HG03095 (cell line): ENCODE results near the gene ANP32E.
"Not testable (repeated sequence)": the region's sequence is repeated elsewhere in the genome, so short reads cannot be mapped to it uniquely, and the experiment has no call there.

Source experiments
- ATAC-seq: cut with Tn5 transposase; IDR thresholded peaks from one replicate; pipeline ENCODE4 v1.9.1; 2021; ENCODE audit warnings: moderate library complexity; ENCODE audit not compliant: unreplicated experiment

ANP32E gene

GRCh38 chr1:150257624-150258585, 22.0 kb upstream of the ANP32E start, which contains the start of gene CA14:
CA14 (plus strand) TSS chr1:150257774; CDS start chr1:150258129, 355 bp downstream.
- ATAC-seq: no peak

DNA sequence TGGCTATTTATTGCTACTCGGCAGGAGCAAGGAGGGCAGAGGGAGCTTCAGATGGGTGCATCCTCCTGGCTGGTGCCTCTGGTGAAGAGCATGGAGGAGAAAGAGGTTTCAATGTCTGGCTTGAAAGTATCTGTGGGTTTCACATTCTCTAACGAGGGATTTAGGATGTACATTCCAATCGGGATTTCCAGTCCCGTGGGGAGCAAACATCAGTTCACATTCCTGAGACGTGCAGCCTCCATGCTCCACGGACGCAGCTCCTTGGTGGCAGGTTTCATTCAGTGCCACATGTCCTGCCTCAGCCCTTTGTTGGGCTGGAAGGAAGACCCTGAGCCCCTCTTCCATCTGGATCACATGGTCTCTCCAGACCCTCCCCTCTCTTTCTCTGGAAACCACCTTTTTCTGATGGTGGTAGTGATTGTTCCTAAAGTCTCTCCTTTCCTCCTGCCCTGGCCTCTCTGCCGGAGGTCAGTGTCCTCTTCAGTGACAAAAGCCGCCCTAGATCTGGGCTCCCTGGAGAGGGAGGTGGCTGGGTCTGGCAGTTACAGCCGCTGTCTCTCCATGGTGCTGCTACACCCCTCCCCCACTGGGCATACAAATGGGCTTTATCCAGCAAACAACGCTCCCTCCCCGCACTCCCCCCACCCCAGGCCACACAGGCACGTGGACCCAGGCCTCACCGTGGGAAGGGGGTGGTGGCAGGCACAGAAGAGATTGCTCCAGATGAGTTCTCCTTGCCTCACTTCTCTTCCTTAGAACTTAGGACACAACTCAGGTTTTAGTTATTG, 20.8 kb upstream of the ANP32E start:
- ATAC-seq: no peak

- ATAC-seq: no peak
Observed at GRCh38 chr1:150256198-150256553, 20.3 kb upstream of the ANP32E start.

DNA sequence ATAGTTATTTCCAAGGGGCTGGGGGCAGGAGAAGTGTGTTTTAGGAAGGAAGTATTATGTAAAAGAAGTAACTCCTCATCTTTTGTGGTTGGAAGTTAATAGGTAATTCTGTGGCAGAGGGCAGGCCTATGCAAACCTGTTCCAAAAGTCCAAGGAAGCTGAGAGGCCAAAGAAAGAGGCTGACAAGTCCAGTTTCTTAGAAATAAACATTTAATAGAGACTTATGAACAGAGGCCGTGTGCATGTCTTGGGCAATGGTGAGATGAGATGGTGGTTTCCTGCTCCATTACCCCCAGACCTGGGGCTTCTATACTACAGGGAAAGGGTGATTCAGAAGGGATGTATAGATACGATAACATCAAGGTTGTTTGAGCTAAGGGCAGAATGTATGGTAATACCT, 14.0 kb upstream of the ANP32E start:
- no peak for ATAC-seq

- no peak for ATAC-seq
Observed at GRCh38 chr1:150243003-150243402, 7.1 kb upstream of the ANP32E start.

GRCh38 chr1:150237746-150238145, 1.8 kb upstream of the ANP32E start:
- ATAC-seq: no peak

GRCh38 chr1:150237176-150237575, 1.3 kb upstream of the ANP32E start:
- not testable (repeated sequence) for ATAC-seq

DNA sequence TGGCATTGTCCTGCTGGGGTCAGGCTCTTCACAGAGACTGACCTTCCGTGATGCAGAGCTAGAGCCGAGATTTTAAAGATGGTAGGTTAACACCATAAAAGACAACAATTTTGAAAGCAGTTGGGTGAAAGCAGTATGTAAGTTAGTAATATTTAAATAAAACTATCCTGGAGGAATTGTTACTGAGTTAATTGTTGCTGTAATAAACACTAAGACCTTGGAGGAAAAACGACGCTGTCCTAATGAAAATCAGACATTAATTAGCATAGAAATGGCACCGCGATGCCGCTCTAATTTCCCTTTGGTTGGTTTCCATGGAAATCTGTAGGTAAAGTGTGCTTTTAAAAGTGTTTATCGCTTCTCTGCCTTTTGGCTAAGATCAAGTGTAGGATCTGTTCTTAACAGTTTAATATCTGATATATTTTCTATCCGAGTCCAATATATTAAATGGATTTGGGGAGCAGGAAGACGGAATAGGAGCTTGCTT, 745 bp upstream of the ANP32E start:
- ATAC-seq: no peak

GRCh38 chr1:150235294-150235851, 539 bp downstream of the ANP32E start:
- no peak for ATAC-seq

GRCh38 chr1:150234566-150235293, 1.2 kb downstream of the ANP32E start:
- peak; percentile 49 for ATAC-seq

- no peak for ATAC-seq
Observed at GRCh38 chr1:150234309-150234565, 1.7 kb downstream of the ANP32E start.

GRCh38 chr1:150233359-150234308, 2.3 kb downstream of the ANP32E start:
- no peak for ATAC-seq

GRCh38 chr1:150232921-150233320, 3.0 kb downstream of the ANP32E start:
- ATAC-seq: not testable (repeated sequence)

- not testable (repeated sequence) for ATAC-seq
Observed at GRCh38 chr1:150228246-150228645, 7.7 kb downstream of the ANP32E start.

GRCh38 chr1:150227228-150227627, 8.7 kb downstream of the ANP32E start:
- no peak for ATAC-seq

- ATAC-seq: no peak
Observed at GRCh38 chr1:150226486-150226885, 9.4 kb downstream of the ANP32E start.

DNA sequence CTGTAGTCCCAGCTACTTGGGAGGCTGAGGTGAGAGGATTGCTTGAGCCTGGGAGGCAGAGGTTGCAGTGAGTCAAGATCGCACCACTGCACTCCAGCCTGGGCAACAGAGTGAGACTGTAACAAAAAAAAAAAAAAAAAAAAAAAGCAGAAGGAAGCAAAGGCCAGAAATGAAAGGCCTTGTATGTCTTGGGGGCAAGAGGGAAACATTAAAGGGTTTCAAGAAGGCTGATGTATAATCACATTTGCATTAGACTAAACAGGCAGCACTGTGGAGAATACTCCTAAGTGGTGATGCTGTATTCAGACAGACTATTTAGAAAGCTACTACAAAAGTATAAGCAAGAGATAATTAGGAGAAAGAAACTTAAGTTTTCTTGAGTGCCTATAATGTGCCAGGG, 10.4 kb downstream of the ANP32E start:
- ATAC-seq: no peak

DNA sequence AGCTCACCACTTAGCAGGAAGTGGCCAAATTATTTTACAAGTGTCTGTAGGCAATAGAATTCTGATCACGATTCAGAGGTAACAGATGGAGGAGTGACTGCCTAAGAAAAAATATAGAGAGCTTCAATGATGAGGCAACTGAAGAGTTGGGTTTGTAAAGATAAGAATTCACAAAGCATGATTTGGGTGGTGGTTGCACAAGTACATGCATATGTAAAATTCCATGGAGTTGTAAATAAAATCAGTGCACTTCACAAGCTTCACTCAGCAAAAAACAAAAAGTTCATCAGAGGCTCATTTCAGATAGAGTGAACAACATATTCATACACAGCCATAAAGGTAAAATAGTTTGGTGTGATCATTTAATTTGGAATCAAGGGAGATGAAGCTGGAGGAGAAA, 10.9 kb downstream of the ANP32E start:
- ATAC-seq: no peak

- no peak for ATAC-seq
Observed at GRCh38 chr1:150221552-150221951, 14.4 kb downstream of the ANP32E start.

DNA sequence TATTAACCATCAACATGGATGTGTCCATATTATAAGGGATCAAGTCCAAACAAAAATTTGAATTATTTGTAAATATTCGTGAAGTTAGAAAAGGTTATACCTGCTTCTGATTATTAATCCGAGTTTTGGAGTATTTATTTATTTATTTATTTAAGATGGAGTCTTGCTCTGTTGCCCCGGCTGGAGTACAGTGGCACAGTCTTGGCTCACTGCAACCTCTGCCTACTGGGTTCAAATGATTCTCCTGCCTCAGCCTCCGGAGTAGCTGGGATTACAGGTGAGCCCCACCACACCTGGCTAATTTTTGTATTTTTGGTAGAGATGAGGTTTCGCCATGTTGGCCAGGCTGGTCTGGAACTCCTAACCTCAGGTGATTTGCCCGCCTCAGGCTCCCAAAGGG, 20.1 kb downstream of the ANP32E start:
- not testable (repeated sequence) for ATAC-seq
